HG03066 (cell line): ENCODE results near the gene TRIM54.
"Not testable (repeated sequence)": the region's sequence is repeated elsewhere in the genome, so short reads cannot be mapped to it uniquely, and the experiment has no call there.

Experiments used
- ATAC-seq: cut with Tn5 transposase; IDR thresholded peaks from one replicate; pipeline ENCODE4 v1.9.1; 2021; ENCODE audit warnings: low read depth; ENCODE audit not compliant: unreplicated experiment

The TRIM54 gene

GRCh38 chr2:27309651-27310050 is 27.4 kb downstream of the TRIM54 start:
- ATAC-seq: no peak

- ATAC-seq: no peak
These were observed 29.9 kb downstream of the TRIM54 start for GRCh38 chr2:27312152-27312551.

- no peak for ATAC-seq
These were observed 31.8 kb downstream of the TRIM54 start for GRCh38 chr2:27313882-27314645.

GRCh38 chr2:27314709-27315108 is 32.5 kb downstream of the TRIM54 start:
- ATAC-seq: no peak

- no peak for ATAC-seq
These were observed 32.9 kb downstream of the TRIM54 start for GRCh38 chr2:27315122-27315521.

GRCh38 chr2:27316655-27317412 is 34.6 kb downstream of the TRIM54 start:
- no peak for ATAC-seq

GRCh38 chr2:27319839-27320238 is 37.6 kb downstream of the TRIM54 start:
- not testable (repeated sequence) for ATAC-seq

- no peak for ATAC-seq
These were observed 38.8 kb downstream of the TRIM54 start for GRCh38 chr2:27320958-27321543.

GRCh38 chr2:27322301-27322765 is 40.1 kb downstream of the TRIM54 start:
- ATAC-seq: no peak

- peak; percentile 87 for ATAC-seq
These were observed 40.8 kb downstream of the TRIM54 start, which contains the start of gene MPV17 for GRCh38 chr2:27322766-27323595. MPV17 (minus strand) TSS chr2:27323097; CDS start chr2:27322517, 580 bp downstream.

- ATAC-seq: no peak
These were observed 41.5 kb downstream of the TRIM54 start for GRCh38 chr2:27323596-27324285.

GRCh38 chr2:27324720-27325119 is 42.5 kb downstream of the TRIM54 start:
- ATAC-seq: no peak

- no peak for ATAC-seq
These were observed 53.1 kb downstream of the TRIM54 start for GRCh38 chr2:27335311-27335710.

- ATAC-seq: no peak
These were observed 53.9 kb downstream of the TRIM54 start for GRCh38 chr2:27336173-27336572.

- no peak for ATAC-seq
These were observed 65.4 kb downstream of the TRIM54 start for GRCh38 chr2:27347641-27348040.

- no peak for ATAC-seq
These were observed 68.0 kb downstream of the TRIM54 start for GRCh38 chr2:27350106-27350693.

GRCh38 chr2:27351802-27352598 is 69.8 kb downstream of the TRIM54 start:
- ATAC-seq: no peak

- not testable (repeated sequence) for ATAC-seq
These were observed 71.1 kb downstream of the TRIM54 start for GRCh38 chr2:27353386-27353761.
